T-cell (primary cell): ENCODE results near the gene NAPB. TPM values are rescaled to one million over a fixed set of nuclear protein-coding genes. Genes with fewer than 3 reads are reported as not detected.

Experiments used
- ATAC-seq, 4 experiments: fragments of 200-7000 bp in 3 of 4; fragments of 150-1000 bp in 1 of 4; cut with Tn5 transposase; replicated peaks in 1 of 4; 1 replicate in 3 of 4; 2 replicates in 1 of 4; pipeline ENCODE4 v1.10.0; 2021; ENCODE audit warnings: moderate library complexity in 3 of 4, mild to moderate bottlenecking in 2 of 4, moderate number of reproducible peaks in 1 of 4
- CTCF ChIA-PET, 2 donors: fragments of 300-600 bp; sonication (Branson Sonifier 250); formaldehyde crosslinking; loops; one replicate each; lab custom pipeline; 2022; ENCODE audit warnings: antibody characterized with exemption in 2 of 2; lab: Charles Lee
- POLR2A ChIA-PET, 2 donors: fragments of 300-600 bp; sonication (Branson Sonifier 250); formaldehyde crosslinking; loops; one replicate each; lab custom pipeline; 2022; ENCODE audit warnings: antibody characterized with exemption in 2 of 2; lab: Charles Lee
- DNase-seq, 35 experiments: peaks; one replicate each; pipeline versions ENCODE4 v3.0.0 to v3.0.0-alpha.2; 2013 to 2023
- H3K27ac ChIP-seq: one replicate; pipeline ENCODE4 v1.5.1; 2013; ENCODE audit warnings: low read length
- H3K27me3 ChIP-seq, 2 experiments: replicated peaks in 1 of 2; 1 replicate in 1 of 2; 2 replicates in 1 of 2; pipeline versions ENCODE4 v1.6.1 to v1.7.0; 2013; ENCODE audit warnings: low read length in 1 of 2, mixed read lengths in 1 of 2; ENCODE audit not compliant: control insufficient read depth in 2 of 2, insufficient read depth in 2 of 2; ENCODE audit errors: extremely low read depth in 1 of 2
- H3K36me3 ChIP-seq, 2 donors: 1 replicate in 1 of 2; 2 replicates in 1 of 2; pipeline versions ENCODE4 v1.6.1 to v1.7.0; 2013; ENCODE audit warnings: low read length in 1 of 2; ENCODE audit not compliant: control insufficient read depth in 2 of 2, insufficient read depth in 1 of 2; ENCODE audit errors: extremely low read depth in 1 of 2
- H3K4me1 ChIP-seq, 2 experiments: 1 replicate in 1 of 2; 2 replicates in 1 of 2; pipeline versions ENCODE4 v1.6.1 to v1.7.0; 2013; ENCODE audit warnings: low read length in 2 of 2, mixed read lengths in 1 of 2; ENCODE audit not compliant: insufficient read depth in 2 of 2, control insufficient read depth in 1 of 2; ENCODE audit errors: extremely low read depth in 1 of 2
- H3K4me3 ChIP-seq, 2 donors: 1 replicate in 1 of 2; 2 replicates in 1 of 2; pipeline versions ENCODE4 v1.5.1 to v1.7.0; 2013; ENCODE audit warnings: mild to moderate bottlenecking in 2 of 2, low read length in 1 of 2, moderate library complexity in 1 of 2; ENCODE audit not compliant: control insufficient read depth in 1 of 2; ENCODE audit errors: extremely low read depth in 1 of 2
- H3K9me3 ChIP-seq: 2 replicates; pipeline ENCODE4 v1.7.0; 2013
- H3K27ac Mint-ChIP-seq, 2 donors: one replicate each; pipeline ENCODE4 v1.8.0; 2020 to 2021; ENCODE audit warnings: mild to moderate bottlenecking in 2 of 2, mixed read lengths in 2 of 2
- H3K27me3 Mint-ChIP-seq, 2 donors: one replicate each; pipeline ENCODE4 v1.8.0; 2021 to 2022; ENCODE audit warnings: mixed read lengths in 2 of 2
- H3K36me3 Mint-ChIP-seq: one replicate; pipeline ENCODE4 v1.8.0; 2021; ENCODE audit warnings: mixed read lengths
- H3K4me1 Mint-ChIP-seq, 3 donors: one replicate each; pipeline ENCODE4 v1.8.0; 2020 to 2022; ENCODE audit warnings: mixed read lengths in 3 of 3, mild to moderate bottlenecking in 1 of 3
- H3K4me3 Mint-ChIP-seq, 3 donors: one replicate each; pipeline ENCODE4 v1.8.0; 2020 to 2022; ENCODE audit warnings: mild to moderate bottlenecking in 3 of 3, mixed read lengths in 3 of 3, moderate library complexity in 3 of 3
- H3K9me3 Mint-ChIP-seq, 3 donors: one replicate each; pipeline ENCODE4 v1.8.0; 2020 to 2022; ENCODE audit warnings: mixed read lengths in 3 of 3
- whole genome bisulfite sequencing: methylation state at CpG from one replicate; pipeline ENCODE4 v1.1.5; 2013; ENCODE audit warnings: missing lambda C conversion rate; ENCODE audit not compliant: insufficient coverage; 5-methylcytosine and 5-hydroxymethylcytosine counted together
- total RNA-seq, 35 experiments: library from RNA in 6 of 35; stranded (reverse) in 6 of 35; fragments of 120-200 nt in 1 of 35; gene quantifications; one replicate each; pipeline versions ENCODE4 v1.2.1 to v1.2.4 and lab custom pipeline; 2013 to 2026

The NAPB gene
- total RNA-seq, 5 donors from 2014 or later (not counting 1 experiment from before 2014, with no cell fraction given) = 10.4 to 14.6 (median 12.2) TPM

DNA sequence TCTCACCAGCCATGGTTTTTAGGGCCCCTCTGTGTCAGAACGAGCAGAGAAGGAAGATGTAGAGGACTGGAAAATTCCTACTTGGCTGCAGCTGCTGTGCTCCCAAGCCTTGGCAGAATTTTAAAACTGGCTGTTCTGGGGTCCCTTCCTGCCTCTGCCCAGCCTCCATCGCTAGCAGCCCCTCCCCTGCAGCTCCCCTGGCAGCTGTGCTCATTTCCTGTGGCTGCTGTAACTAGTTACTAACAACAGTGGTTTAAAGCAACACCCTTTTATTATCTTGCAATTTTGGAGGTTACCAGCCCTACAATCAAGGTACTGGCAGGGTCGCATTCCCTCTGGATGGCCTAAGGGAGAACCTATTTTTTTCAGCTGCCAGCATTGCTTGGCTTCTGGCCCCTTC, 35.1 kb upstream of the NAPB start:
- Mint-ChIP-seq H3K27me3 (peaks cover 0 to 3% of the 10 kb centered on the region in 2 donors), H3K4me3 (peak overlapping the region in 1 of 3 donors; percentile 54), H3K9me3 (no peaks in the 10 kb centered on the region), H3K4me1 (peaks cover 11 to 22% (median 16%) of the 10 kb centered on the region in 3 donors), H3K27ac (peak overlapping the region; percentile 35 to 79), H3K36me3 (no peaks in the 10 kb centered on the region)
- Histone ChIP-seq H3K36me3 (no peaks in the 10 kb centered on the region), H3K27ac (peak overlapping the region; percentile 78), H3K9me3 (no peaks in the 10 kb centered on the region), H3K27me3 (peaks cover 0 to 9% of the 10 kb centered on the region in 2 experiments), H3K4me1 (peaks cover 7 to 23% of the 10 kb centered on the region in 2 experiments), H3K4me3 (no peak overlapping the region)
- CTCF ChIA-PET = no interaction called here
- ATAC-seq = peak; percentile 41 to 59 (median 53)
- 13% methylated on average over 3 of the region's 3 CpGs for WGBS
- DNase-seq = peak in 24 of 35 experiments; percentile 4 to 50 (median 22)
- POLR2A ChIA-PET = no interaction called here

DNA sequence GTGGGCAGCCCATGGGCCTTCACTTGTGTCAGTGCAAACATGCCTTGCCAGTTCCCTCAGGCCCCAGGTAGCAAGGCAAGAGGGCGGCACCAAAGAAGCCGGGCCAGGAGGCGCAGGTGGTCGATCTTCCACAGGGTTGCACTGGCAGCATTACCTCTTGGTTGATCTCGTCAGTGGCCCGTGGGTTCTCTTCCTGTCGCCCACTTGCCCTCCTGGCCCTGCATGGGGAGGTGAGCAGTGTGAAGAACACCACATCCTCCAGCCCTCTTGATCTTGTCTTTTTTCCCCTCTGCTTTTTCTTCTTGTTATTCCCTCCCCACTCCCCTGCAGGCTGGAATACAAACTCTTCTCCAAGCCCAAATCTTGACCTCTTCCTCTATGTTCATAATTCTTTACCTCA, 34.4 kb upstream of the NAPB start:
- no peaks in the 10 kb centered on the region for H3K9me3 ChIP-seq
- H3K27me3 Mint-ChIP-seq = peaks cover 0 to 3% of the 10 kb centered on the region in 2 donors
- ChIA-PET POLR2A (no interaction called here), CTCF (no interaction called here)
- H3K27ac ChIP-seq = peak overlapping the region; percentile 78
- H3K36me3 ChIP-seq = no peaks in the 10 kb centered on the region
- H3K4me1 Mint-ChIP-seq = peaks cover 11 to 22% (median 16%) of the 10 kb centered on the region in 3 donors
- no peaks in the 10 kb centered on the region for H3K36me3 Mint-ChIP-seq
- no peak overlapping the region for H3K4me3 Mint-ChIP-seq
- H3K4me3 ChIP-seq = no peak overlapping the region
- H3K27ac Mint-ChIP-seq = peak overlapping the region; percentile 57 to 79
- no peaks in the 10 kb centered on the region for H3K9me3 Mint-ChIP-seq
- H3K4me1 ChIP-seq = peaks cover 7 to 23% of the 10 kb centered on the region in 2 experiments
- peaks cover 0 to 9% of the 10 kb centered on the region in 2 experiments for H3K27me3 ChIP-seq
- no peak for ATAC-seq
- no peak for DNase-seq
- 27% methylated on average over 3 of the region's 7 CpGs for whole genome bisulfite sequencing

DNA sequence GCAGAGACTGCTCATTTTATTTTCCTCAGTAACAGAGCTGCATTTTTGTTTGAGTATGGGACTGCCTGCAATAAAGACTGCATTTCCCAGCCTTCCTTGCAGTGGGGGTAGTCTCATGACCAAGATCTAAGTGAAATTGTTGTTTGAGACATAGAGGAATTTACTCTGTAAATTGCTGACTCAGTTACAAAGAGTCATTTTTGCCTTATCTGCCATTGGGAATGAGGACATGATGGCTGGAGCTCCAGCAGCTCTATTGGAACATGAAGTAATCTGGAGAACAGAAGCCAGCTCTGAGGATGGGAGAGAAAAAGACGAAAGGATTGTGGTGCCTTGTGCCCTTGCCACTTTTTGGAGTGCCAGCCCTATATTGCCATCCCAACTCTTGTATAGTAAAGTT, 33.5 kb upstream of the NAPB start:
- no peak for ATAC-seq
- H3K36me3 Mint-ChIP-seq = no peaks in the 10 kb centered on the region
- H3K4me1 Mint-ChIP-seq = peaks cover 11 to 22% (median 16%) of the 10 kb centered on the region in 3 donors
- H3K4me3 ChIP-seq = no peak overlapping the region
- H3K36me3 ChIP-seq = no peaks in the 10 kb centered on the region
- no peaks in the 10 kb centered on the region for H3K9me3 ChIP-seq
- ChIA-PET POLR2A (no interaction called here), CTCF (no interaction called here)
- H3K4me3 Mint-ChIP-seq = no peak overlapping the region
- WGBS = no CpG with 5 or more reads among the region's 1 CpG
- H3K4me1 ChIP-seq = peaks cover 7 to 23% of the 10 kb centered on the region in 2 experiments
- no peak overlapping the region for H3K27ac Mint-ChIP-seq
- no peaks in the 10 kb centered on the region for H3K9me3 Mint-ChIP-seq
- no peak for DNase-seq
- H3K27ac ChIP-seq = no peak overlapping the region
- peaks cover 0 to 9% of the 10 kb centered on the region in 2 experiments for H3K27me3 ChIP-seq
- H3K27me3 Mint-ChIP-seq = peaks cover 0 to 3% of the 10 kb centered on the region in 2 donors

DNA sequence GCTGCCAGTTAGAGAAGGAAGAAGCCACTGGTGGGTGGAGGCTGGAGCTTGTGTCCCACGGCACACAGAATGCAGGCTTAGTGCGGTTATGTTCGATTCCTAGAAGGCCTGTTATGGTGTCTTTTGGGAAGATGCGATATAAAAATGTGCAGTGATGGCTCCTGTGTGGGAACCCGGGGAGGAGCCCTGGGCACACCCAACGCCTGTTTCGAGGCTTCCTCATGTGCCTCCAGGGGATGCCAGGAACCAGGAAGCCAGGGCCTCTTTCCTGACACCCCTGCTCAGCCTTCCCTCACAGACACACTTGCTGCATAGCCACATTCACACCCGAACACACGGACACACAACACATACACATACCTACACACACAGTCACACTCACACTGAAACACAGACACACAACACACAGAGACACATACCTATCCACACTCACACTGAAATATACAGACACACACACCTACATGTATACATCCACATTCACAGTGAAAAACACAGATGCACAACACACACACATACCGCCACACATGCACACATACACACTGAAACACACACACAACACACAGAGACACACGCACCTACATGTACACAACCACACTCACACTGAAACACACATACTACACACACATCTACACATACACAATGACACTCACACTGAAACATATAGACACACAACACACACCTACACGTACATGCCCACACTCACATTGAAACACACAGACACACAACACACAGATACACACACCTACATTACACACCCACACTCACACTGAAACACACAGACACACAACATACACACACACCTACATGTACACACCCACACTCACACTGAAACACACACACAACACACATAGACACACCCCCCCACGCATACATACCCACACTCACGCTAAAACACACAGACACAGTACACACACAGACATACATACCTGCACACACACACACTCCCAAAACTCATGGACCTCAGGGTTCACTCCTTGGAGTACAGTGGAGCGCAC, 32.6 kb upstream of the NAPB start:
- no peak for DNase-seq
- Mint-ChIP-seq H3K4me1 (peaks cover 11 to 27% (median 16%) of the 10 kb centered on the region in 3 donors), H3K27ac (no peak overlapping the region), H3K27me3 (peaks cover 0 to 3% of the 10 kb centered on the region in 2 donors), H3K4me3 (no peak overlapping the region), H3K36me3 (no peaks in the 10 kb centered on the region), H3K9me3 (no peaks in the 10 kb centered on the region)
- peaks cover 7 to 29% of the 10 kb centered on the region in 2 experiments for H3K4me1 ChIP-seq
- H3K27me3 ChIP-seq = peaks cover 0 to 9% of the 10 kb centered on the region in 2 experiments
- POLR2A ChIA-PET = no interaction called here
- CTCF ChIA-PET = interaction anchor here in 1 of 2 donors (0.6 kb wide), 1 partner anchor 431 kb away, joined by 3 read pairs; no protein-coding TSS in a partner anchor
- no peak overlapping the region for H3K4me3 ChIP-seq
- no peaks in the 10 kb centered on the region for H3K36me3 ChIP-seq
- H3K9me3 ChIP-seq = no peaks in the 10 kb centered on the region
- WGBS = 95% methylated on average over 14 of the region's 15 CpGs
- H3K27ac ChIP-seq = no peak overlapping the region
- no peak for ATAC-seq

DNA sequence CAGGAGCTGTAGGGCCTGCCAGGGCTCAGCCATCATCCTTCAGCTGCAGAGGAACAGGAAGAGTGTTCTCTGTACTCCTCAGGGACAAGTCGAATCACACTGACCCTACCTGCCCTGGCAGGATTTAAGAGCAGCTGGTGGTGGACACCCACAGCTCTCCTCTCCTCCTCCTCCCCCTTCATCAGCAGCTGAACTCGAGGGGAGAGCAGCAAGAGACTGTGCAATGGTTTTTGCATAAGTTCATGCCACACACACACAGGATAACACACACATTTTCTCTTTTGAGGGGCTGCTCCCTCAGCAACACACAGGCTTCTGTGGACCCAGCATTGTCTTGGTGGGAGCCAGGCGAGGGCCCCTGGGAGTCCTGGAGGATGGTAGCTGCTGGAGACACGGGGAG, 31.5 kb upstream of the NAPB start, which contains the start of gene CST11:
Gene CST11 (minus strand): TSS at position 101 of the 400 bp plus-strand sequence. CDS start 65 bp downstream, at position 36.
- ATAC-seq (no peak), DNase-seq (no peak)
- Histone ChIP-seq H3K4me3 (no peak within 1 kb of the TSS), H3K27ac (no peak within 1 kb of the TSS), H3K36me3 (no peaks in the 10 kb centered on the region), H3K9me3 (no peaks in the 10 kb centered on the region), H3K4me1 (peaks cover 7 to 29% of the 10 kb centered on the region in 2 experiments), H3K27me3 (peaks cover 0 to 9% of the 10 kb centered on the region in 2 experiments)
- Mint-ChIP-seq H3K36me3 (no peaks in the 10 kb centered on the region), H3K9me3 (no peaks in the 10 kb centered on the region), H3K4me1 (peaks cover 11 to 26% (median 16%) of the 10 kb centered on the region in 3 donors), H3K27me3 (peaks cover 0 to 3% of the 10 kb centered on the region in 2 donors), H3K4me3 (no peak within 1 kb of the TSS), H3K27ac (no peak within 1 kb of the TSS)
- WGBS = 80% methylated on average over 1 of the region's 4 CpGs
- ChIA-PET POLR2A (no interaction called here), CTCF (interaction anchor here in 1 of 2 donors (0.6 kb wide), 1 partner anchor 432 kb away, joined by 3 read pairs; no protein-coding TSS in a partner anchor)

DNA sequence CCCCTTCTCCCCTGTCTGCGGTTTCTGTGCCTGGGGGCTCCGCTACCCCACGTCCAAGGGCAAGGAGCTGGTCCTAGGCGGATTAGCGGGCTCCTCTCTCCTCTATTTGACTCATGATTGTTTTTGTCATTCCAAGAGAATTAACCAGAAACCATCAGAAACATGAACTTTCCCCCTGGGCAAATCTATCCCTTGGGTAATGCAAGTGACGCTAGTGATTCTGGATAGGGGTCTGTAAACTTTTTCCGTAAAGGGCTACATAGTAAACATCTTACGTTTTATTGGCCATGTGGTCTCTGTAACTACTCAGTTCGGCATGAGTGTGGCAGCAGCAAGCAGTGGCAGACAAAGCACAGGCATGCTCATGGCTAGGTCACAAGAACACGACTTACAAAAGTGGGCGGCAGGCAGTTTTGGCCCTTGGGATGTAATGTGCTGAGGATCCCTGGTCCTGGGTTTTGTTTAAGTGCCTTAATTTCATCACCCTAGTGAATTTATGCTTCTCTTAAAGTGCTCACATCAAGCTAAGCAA, 30.7 kb upstream of the NAPB start:
- Mint-ChIP-seq H3K27me3 (peaks cover 0 to 3% of the 10 kb centered on the region in 2 donors), H3K9me3 (no peaks in the 10 kb centered on the region), H3K36me3 (no peaks in the 10 kb centered on the region), H3K27ac (no peak overlapping the region), H3K4me3 (no peak overlapping the region), H3K4me1 (peaks cover 11 to 21% (median 15%) of the 10 kb centered on the region in 3 donors)
- ChIA-PET POLR2A (no interaction called here), CTCF (no interaction called here)
- ATAC-seq = no peak
- Histone ChIP-seq H3K4me1 (peaks cover 7 to 25% of the 10 kb centered on the region in 2 experiments), H3K9me3 (no peaks in the 10 kb centered on the region), H3K36me3 (no peaks in the 10 kb centered on the region), H3K27me3 (peaks cover 0 to 9% of the 10 kb centered on the region in 2 experiments), H3K27ac (no peak overlapping the region), H3K4me3 (no peak overlapping the region)
- no peak for DNase-seq
- 88% methylated on average over 4 of the region's 11 CpGs for WGBS
